Measurements from ENCODE around the gene NKAPL.
A peak's percentile ranks its signal among the peaks of the same experiment; 100 is the strongest.

DNA sequence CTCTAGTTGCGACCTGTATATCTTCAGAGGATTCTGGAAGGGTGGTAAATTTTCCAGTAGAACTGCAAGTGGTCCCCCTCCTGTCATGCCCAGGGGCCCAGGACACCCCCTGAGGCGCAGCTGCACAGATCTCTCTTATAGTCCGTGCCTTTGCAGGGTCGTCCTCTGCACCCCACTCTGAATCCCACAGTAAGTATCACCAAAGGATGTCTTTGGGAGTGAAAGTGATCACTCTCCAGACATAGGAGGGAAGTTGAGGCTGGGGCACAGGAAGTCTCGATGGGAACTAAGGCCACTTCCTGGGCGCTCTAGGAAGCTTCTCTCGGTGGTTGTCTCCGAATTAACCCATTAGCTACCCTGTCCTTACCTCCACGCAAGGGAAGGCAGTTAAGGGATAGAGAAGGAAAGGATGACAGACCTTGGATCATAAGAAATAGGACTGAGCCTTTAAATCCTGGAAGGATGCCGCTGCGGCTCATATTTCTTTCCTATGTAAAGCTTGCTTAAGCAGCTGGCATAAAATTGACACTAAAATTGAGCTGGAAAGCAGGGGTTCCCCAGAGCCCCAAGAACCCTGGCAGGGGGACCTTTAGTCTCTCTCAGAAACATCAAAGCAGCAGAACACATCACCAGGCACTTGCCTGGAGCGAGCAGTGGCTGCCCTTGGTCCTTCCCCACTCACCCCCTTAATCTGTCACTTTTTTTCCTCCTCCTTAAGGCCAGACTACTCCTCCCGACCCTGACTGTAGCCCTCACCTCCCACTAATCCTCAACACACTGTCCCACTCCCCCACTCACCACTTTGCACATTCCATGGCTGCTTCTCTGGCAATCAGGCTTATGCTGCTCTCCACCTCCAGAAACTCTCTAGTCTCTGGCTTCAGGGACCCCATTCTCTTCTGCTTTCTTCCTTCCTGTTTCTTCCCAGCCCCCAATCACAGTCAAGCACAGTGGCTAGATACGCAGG is 6.8 kb upstream of the NKAPL start, which contains the start of gene ZKSCAN4:
- TF ChIP-seq CEBPB (IDR thresholded peaks at IDR 0.05; ENCODE audit: low read depth), result no peak
- peak; percentile 17; the same call in 1 of the 2 replicates for TF ChIP-seq RAD21 (IDR thresholded peaks at IDR 0.05; ENCODE audit: low read depth)
- peak; percentile 17 for TF ChIP-seq POLR2A (IDR thresholded peaks at IDR 0.05; ENCODE audit: borderline replicate concordance, extremely low read depth, insufficient read depth, insufficient read length)
- TF ChIP-seq, protein P1, sequence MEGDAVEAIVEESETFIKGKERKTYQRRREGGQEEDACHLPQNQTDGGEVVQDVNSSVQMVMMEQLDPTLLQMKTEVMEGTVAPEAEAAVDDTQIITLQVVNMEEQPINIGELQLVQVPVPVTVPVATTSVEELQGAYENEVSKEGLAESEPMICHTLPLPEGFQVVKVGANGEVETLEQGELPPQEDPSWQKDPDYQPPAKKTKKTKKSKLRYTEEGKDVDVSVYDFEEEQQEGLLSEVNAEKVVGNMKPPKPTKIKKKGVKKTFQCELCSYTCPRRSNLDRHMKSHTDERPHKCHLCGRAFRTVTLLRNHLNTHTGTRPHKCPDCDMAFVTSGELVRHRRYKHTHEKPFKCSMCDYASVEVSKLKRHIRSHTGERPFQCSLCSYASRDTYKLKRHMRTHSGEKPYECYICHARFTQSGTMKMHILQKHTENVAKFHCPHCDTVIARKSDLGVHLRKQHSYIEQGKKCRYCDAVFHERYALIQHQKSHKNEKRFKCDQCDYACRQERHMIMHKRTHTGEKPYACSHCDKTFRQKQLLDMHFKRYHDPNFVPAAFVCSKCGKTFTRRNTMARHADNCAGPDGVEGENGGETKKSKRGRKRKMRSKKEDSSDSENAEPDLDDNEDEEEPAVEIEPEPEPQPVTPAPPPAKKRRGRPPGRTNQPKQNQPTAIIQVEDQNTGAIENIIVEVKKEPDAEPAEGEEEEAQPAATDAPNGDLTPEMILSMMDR (IDR thresholded peaks at IDR 0.05 in 2 of 3, conservative IDR thresholded peaks at IDR 0.05 in 1 of 3; ENCODE audit: borderline replicate concordance in 1 of 3, insufficient read depth in 1 of 3, low read depth in 2 of 3, low read length in 2 of 3), result no peak
- peak; percentile 70 for TF ChIP-seq YY1 (IDR thresholded peaks at IDR 0.05; ENCODE audit: extremely low read depth, insufficient replicate concordance, low read depth, low read length)
- TF ChIP-seq POLR2AphosphoS5 (IDR thresholded peaks at IDR 0.05; ENCODE audit: low read depth, low read length), result peak; percentile 73
- peak; percentile 49 for TF ChIP-seq SIN3A (IDR thresholded peaks at IDR 0.05; ENCODE audit: low read depth)
- TF ChIP-seq EZH2 (IDR thresholded peaks at IDR 0.05), result no peak
- TF ChIP-seq, protein P2, sequence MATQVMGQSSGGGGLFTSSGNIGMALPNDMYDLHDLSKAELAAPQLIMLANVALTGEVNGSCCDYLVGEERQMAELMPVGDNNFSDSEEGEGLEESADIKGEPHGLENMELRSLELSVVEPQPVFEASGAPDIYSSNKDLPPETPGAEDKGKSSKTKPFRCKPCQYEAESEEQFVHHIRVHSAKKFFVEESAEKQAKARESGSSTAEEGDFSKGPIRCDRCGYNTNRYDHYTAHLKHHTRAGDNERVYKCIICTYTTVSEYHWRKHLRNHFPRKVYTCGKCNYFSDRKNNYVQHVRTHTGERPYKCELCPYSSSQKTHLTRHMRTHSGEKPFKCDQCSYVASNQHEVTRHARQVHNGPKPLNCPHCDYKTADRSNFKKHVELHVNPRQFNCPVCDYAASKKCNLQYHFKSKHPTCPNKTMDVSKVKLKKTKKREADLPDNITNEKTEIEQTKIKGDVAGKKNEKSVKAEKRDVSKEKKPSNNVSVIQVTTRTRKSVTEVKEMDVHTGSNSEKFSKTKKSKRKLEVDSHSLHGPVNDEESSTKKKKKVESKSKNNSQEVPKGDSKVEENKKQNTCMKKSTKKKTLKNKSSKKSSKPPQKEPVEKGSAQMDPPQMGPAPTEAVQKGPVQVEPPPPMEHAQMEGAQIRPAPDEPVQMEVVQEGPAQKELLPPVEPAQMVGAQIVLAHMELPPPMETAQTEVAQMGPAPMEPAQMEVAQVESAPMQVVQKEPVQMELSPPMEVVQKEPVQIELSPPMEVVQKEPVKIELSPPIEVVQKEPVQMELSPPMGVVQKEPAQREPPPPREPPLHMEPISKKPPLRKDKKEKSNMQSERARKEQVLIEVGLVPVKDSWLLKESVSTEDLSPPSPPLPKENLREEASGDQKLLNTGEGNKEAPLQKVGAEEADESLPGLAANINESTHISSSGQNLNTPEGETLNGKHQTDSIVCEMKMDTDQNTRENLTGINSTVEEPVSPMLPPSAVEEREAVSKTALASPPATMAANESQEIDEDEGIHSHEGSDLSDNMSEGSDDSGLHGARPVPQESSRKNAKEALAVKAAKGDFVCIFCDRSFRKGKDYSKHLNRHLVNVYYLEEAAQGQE (IDR thresholded peaks at IDR 0.05; ENCODE audit: low read depth), result no peak
- TF ChIP-seq, protein P3, sequence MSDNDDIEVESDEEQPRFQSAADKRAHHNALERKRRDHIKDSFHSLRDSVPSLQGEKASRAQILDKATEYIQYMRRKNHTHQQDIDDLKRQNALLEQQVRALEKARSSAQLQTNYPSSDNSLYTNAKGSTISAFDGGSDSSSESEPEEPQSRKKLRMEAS (IDR thresholded peaks at IDR 0.05), result peak; percentile 46; the same call in 1 of the 2 replicates

All from HCT116 (cell line).